ENCODE measurements around the gene TPI1.

TPI1 gene

DNA sequence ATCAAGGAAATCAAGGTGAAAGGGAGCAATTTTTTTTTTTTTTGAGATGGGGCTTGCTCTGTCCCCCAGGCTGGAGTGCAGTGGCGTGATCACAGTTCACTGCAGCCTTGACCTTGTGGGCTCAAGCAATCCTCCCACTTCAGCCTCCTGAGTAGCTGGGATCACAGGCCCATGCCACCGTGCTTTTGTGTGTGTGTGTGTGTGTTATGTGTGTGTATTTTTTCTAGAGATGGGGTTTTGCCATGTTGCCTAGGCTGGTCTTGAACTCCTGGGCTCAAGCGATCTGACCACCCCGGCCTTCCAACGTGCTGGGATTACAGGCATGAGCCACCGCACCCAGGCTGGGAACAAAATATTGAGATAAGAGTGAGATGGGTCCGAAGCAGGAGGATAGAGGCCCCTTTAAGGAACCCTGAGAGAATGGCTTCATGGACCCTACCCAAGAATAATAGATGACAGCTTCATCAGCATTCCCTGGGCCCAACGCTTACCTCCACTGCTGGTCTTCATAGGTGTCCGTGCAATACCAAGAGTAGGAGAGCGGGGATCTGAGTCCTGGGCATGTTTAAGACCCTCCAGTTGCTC is 17.3 kb upstream of the TPI1 start:
- H3K27me3 ChIP-seq, result no peaks in the 10 kb centered on the region
- H3K4me1 ChIP-seq, result peaks cover 35 to 54% (median 43%) of the 10 kb centered on the region in 10 experiments
- H3K9ac ChIP-seq, result peak overlapping the region in 10 of 11 experiments; percentile 76 to 92 (median 85); a peak in 20 of 22 replicates
- peak overlapping the region; percentile 87 to 100 (median 99) for H3K4me2 ChIP-seq
- H3K4me3 ChIP-seq, result peak overlapping the region in 9 of 10 experiments; percentile 65 to 80 (median 71); a peak in 17 of 20 replicates
- H3K36me3 ChIP-seq, result peaks cover under 1 to 66% (median 54%) of the 10 kb centered on the region in 11 experiments; a peak in 20 of 22 replicates
- H4K20me1 ChIP-seq, result peaks cover 0 to 30% (median 19%) of the 10 kb centered on the region in 11 experiments; a peak in 14 of 22 replicates
- TF ChIP-seq Cebpa-rat (IDR thresholded peaks at IDR 0.05), result no peak
- H3K27ac ChIP-seq, result peak overlapping the region in 9 of 11 experiments; percentile 78 to 91 (median 89); a peak in 10 of 22 replicates
- no peaks in the 10 kb centered on the region for H3K9me3 ChIP-seq (replicated peaks in 1 of 11)

DNA sequence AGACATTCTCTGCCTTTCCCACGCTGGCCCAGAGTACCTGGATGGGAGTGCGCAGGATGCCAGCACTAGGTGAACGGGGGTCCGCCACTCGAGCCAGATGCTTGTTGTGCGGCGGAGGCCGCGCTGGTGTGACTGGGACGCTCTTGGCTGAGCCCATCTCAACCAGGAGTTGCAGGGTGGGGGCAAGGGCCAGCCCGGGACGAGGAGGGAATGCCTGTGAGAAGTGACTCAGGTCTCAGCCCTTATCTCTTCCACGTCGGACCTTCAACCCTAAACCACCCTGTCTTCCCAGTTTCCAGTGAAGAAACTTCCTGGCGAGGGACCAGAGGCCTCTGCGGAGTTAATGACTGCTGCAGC is 16.6 kb upstream of the TPI1 start:
- no peaks in the 10 kb centered on the region for H3K9me3 ChIP-seq (replicated peaks in 1 of 11)
- H3K9ac ChIP-seq, result peak overlapping the region; percentile 33 to 92 (median 85); a peak in 21 of 22 replicates
- H3K4me2 ChIP-seq, result peak overlapping the region; percentile 87 to 100 (median 99)
- TF ChIP-seq Cebpa-rat (IDR thresholded peaks at IDR 0.05), result no peak
- H3K36me3 ChIP-seq, result peaks cover 8 to 67% (median 56%) of the 10 kb centered on the region in 11 experiments; a peak in 21 of 22 replicates
- no peaks in the 10 kb centered on the region for H3K27me3 ChIP-seq
- H3K4me3 ChIP-seq, result peak overlapping the region; percentile 65 to 80 (median 70)
- H4K20me1 ChIP-seq, result peaks cover 0 to 37% (median 22%) of the 10 kb centered on the region in 11 experiments; a peak in 14 of 22 replicates
- H3K4me1 ChIP-seq, result peaks cover 35 to 54% (median 43%) of the 10 kb centered on the region in 10 experiments
- peak overlapping the region in 10 of 11 experiments; percentile 68 to 91 (median 87); a peak in 18 of 22 replicates for H3K27ac ChIP-seq

DNA sequence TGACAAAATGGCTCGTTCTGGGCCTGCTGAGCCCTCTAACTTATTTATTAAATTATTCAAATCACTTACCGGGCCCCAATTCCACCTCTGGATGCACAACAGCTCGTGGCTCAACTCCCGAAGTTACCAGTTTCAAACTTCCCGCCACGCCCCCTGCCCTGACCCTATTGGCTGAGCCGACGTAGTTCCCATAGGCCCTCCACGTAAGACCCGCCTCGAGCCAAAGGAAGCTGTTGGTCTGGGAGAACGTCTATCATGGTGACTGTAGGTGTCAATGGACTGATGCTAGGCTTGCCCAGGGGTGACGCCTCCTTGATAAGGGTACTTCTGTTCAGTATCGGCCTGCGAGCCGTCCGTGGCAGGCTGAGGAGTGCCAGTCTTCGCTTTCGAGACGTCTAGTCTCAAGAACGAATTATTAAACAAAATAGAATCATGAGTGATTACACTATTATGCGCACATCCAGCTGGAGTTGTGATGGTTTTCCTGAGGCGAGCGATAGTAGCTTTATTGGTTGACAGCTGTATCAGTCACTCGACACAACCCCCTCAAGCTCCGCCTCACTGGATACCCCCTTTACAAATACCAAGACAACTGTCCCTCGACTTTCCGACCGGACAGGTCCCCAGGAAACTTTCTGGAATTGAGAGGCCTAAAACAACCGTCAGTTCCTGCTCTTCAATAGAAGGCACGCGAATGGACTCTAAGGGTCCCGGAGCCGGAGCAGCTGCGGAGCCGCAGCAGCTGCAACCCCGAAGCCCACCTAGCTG is 16.0 kb upstream of the TPI1 start, which contains the start of gene CDCA3:
Gene CDCA3, minus strand, starts transcription at position 134 of the 768 bp plus-strand sequence. CDS start 334 bp downstream, outside the sequence.
- Histone ChIP-seq H3K4me2 (peak within 1 kb of the TSS; percentile 87 to 100 (median 99)), H3K4me3 (peak within 1 kb of the TSS; percentile 65 to 80 (median 70)), H4K20me1 (peaks cover 0 to 43% (median 20%) of the 10 kb centered on the region in 11 experiments; a peak in 14 of 22 replicates), H3K27ac (peak within 1 kb of the TSS; percentile 57 to 91 (median 85); a peak in 21 of 22 replicates), H3K36me3 (peaks cover 13 to 68% (median 57%) of the 10 kb centered on the region in 11 experiments), H3K9me3 (replicated peaks in 1 of 11) (no peaks in the 10 kb centered on the region), H3K4me1 (peaks cover 35 to 53% (median 40%) of the 10 kb centered on the region in 10 experiments), H3K9ac (peak within 1 kb of the TSS; percentile 76 to 92 (median 85)), H3K27me3 (no peaks in the 10 kb centered on the region)
- TF ChIP-seq Cebpa-rat (IDR thresholded peaks at IDR 0.05), result no peak

DNA sequence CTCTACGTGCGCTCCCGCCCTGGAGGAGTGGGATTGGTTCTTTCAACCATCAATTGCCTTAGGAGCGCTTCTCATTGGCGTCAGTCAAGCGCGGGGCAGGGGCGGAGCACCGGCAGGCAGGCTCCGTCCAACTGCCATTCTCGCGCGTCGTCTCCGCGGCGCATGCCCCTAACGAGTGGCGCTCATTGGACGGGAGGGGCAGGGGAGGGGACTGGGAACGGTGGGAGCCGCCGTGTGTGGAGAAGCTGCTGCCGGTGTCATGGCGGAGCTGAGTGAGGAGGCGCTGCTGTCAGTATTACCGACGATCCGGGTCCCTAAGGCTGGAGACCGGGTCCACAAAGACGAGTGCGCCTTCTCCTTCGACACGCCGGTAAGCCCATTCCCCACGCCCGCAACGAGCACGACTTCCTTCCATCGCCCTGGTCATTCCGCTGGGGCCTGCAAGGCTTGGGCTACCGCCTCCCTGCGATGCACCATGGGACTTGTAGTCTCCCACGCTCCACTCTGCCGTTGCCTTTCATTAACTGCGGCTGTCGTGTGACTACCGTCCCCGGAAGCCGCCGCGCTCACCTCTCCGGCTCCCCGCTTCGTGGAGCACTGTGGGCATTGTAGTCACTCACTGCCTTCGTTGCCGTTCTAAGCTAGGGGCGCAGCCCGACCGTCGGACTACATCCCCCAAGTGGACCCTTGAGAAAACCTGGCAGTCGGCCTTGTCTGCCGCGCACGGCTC is 15.2 kb upstream of the TPI1 start, which contains the start of gene USP5:
Gene USP5, plus strand, starts transcription at position 230 of the 730 bp plus-strand sequence. Its CDS starts 30 bp downstream, at position 260.
- TF ChIP-seq Cebpa-rat (IDR thresholded peaks at IDR 0.05), result no peak
- Histone ChIP-seq H3K4me3 (peak within 1 kb of the TSS; percentile 65 to 80 (median 70)), H3K27ac (peak within 1 kb of the TSS; percentile 57 to 91 (median 85); a peak in 21 of 22 replicates), H3K36me3 (peaks cover 21 to 68% (median 57%) of the 10 kb centered on the region in 11 experiments), H3K9ac (peak within 1 kb of the TSS; percentile 76 to 92 (median 85)), H3K9me3 (replicated peaks in 1 of 11) (no peaks in the 10 kb centered on the region), H4K20me1 (peaks cover 0 to 39% (median 19%) of the 10 kb centered on the region in 11 experiments; a peak in 14 of 22 replicates), H3K4me2 (peak within 1 kb of the TSS; percentile 94 to 100 (median 99)), H3K4me1 (peaks cover 34 to 45% (median 39%) of the 10 kb centered on the region in 10 experiments), H3K27me3 (no peaks in the 10 kb centered on the region)

DNA sequence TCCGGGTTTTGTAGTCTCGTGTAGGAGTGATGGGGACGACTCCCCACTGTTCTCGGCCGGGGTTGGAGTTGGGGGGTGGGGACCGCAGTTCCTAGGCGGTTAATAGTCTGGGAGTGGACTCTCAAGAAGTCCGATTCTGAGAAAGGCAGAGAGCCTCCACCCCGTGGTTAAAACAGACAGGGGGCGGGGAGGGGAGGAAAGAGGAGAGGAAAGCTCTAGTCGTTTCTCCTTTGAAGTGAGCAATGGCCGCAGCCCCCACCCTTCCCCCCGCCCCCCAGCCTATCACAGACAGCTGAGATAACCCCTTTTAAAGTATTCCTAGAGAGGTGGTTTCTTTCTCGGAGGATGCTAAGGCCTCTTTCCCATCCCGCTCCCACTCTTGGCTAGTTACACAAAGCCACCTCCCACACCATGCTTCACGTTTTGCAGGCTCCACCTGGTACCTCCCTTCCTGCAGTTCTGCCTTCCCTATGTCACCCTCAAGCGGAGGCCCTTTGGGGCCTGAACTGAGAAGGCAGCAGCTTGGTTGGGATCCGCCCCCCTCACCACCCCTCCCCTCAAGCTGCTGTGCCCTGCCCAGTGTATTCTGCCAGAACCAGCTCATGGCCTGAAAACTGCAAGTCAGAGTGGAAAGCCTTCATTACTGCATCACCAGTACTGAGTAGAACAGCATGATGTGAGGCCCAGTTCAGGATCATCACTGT is 14.5 kb upstream of the TPI1 start:
- TF ChIP-seq Cebpa-rat (IDR thresholded peaks at IDR 0.05), result no peak
- H3K36me3 ChIP-seq, result peaks cover 28 to 68% (median 57%) of the 10 kb centered on the region in 11 experiments
- peak overlapping the region; percentile 65 to 80 (median 70) for H3K4me3 ChIP-seq

DNA sequence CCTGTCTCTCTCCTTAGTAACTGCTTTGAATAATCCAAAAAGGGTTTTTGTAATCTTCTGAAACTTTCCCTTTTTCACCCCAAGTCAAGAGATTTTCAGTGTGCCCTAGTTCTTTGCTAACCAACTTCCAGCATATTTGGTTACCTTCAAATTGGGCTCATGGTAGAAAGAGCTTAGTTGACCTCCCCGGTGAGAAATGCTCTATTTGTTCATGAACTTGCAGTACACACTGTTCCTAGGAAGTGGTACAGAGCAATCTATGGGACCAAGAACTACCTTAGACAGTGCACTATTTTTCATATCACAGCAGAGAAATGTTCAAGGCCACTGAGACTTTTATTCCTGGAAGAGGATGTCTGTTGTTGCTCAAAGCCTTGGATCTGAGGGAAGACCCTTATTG is 13.7 kb upstream of the TPI1 start:
- peaks cover 36 to 68% (median 57%) of the 10 kb centered on the region in 11 experiments for H3K36me3 ChIP-seq
- peak overlapping the region; percentile 75 to 92 (median 85) for H3K9ac ChIP-seq

More for the DNA sequence above, 14.5 kb upstream of the TPI1 start:
- Histone ChIP-seq H3K9me3 (replicated peaks in 1 of 11) (no peaks in the 10 kb centered on the region), H3K9ac (peak overlapping the region; percentile 75 to 92 (median 85)), H3K4me1 (peaks cover 34 to 42% (median 38%) of the 10 kb centered on the region in 10 experiments), H3K4me2 (peak overlapping the region; percentile 87 to 99 (median 94)), H3K27me3 (no peaks in the 10 kb centered on the region), H4K20me1 (peaks cover 0 to 36% (median 19%) of the 10 kb centered on the region in 11 experiments; a peak in 11 of 22 replicates), H3K27ac (peak overlapping the region in 10 of 11 experiments; percentile 39 to 91 (median 84); a peak in 20 of 22 replicates)

DNA sequence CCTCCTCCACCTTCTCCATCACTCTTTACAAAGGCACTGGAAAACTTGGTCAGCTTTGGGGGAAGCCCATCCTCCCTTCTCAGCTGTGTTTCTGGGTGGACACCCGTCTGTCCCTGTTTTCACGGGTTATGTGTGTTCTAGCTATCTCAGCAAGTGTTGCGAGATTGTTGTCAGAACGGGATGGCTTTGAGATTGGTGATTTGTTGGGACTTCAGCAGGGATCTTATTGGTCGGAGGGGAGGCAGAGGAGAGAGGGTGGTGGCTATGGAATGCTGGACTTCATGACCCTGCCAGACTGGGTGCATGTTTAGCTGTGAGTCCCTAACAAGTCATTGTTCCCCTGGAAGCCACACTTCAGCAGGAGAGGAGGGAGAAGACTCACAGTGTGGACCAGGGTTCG is 13.3 kb upstream of the TPI1 start:
- Histone ChIP-seq H3K36me3 (peaks cover 40 to 68% (median 57%) of the 10 kb centered on the region in 11 experiments), H3K9ac (peak overlapping the region; percentile 75 to 92 (median 85); a peak in 17 of 22 replicates), H3K4me2 (peak overlapping the region; percentile 87 to 99 (median 94)), H3K9me3 (replicated peaks in 1 of 11) (no peaks in the 10 kb centered on the region), H4K20me1 (peaks cover 0 to 36% (median 19%) of the 10 kb centered on the region in 11 experiments; a peak in 11 of 22 replicates), H3K27me3 (no peaks in the 10 kb centered on the region), H3K4me1 (peaks cover 34 to 37% (median 36%) of the 10 kb centered on the region in 10 experiments), H3K27ac (peak overlapping the region in 3 of 11 experiments; percentile 83 to 91 (median 85); a peak in 3 of 22 replicates), H3K4me3 (no peak overlapping the region; a peak in 1 of 20 replicates)
- no peak for TF ChIP-seq Cebpa-rat (IDR thresholded peaks at IDR 0.05)

More for the DNA sequence above, 13.7 kb upstream of the TPI1 start:
- no peaks in the 10 kb centered on the region for H3K27me3 ChIP-seq
- peak overlapping the region in 9 of 11 experiments; percentile 39 to 91 (median 85); a peak in 17 of 22 replicates for H3K27ac ChIP-seq
- peaks cover 34 to 41% (median 38%) of the 10 kb centered on the region in 10 experiments for H3K4me1 ChIP-seq
- peaks cover 0 to 36% (median 19%) of the 10 kb centered on the region in 11 experiments; a peak in 11 of 22 replicates for H4K20me1 ChIP-seq
- peak overlapping the region; percentile 87 to 99 (median 94) for H3K4me2 ChIP-seq
- no peaks in the 10 kb centered on the region for H3K9me3 ChIP-seq (replicated peaks in 1 of 11)
- H3K4me3 ChIP-seq, result peak overlapping the region in 9 of 10 experiments; percentile 65 to 80 (median 71); a peak in 14 of 20 replicates
- TF ChIP-seq Cebpa-rat (IDR thresholded peaks at IDR 0.05), result no peak
